Activated naive CD8-positive, alpha-beta T cell (primary cell): Measurements from ENCODE around the gene LAG3.

Experiments
- H3K27ac Mint-ChIP-seq: one replicate; pipeline ENCODE4 v1.8.0; 2021; ENCODE audit warnings: mixed read lengths
- H3K27me3 Mint-ChIP-seq: one replicate; pipeline ENCODE4 v1.8.0; 2021; ENCODE audit warnings: mixed read lengths
- H3K36me3 Mint-ChIP-seq: one replicate; pipeline ENCODE4 v1.8.0; 2021; ENCODE audit warnings: mixed read lengths
- H3K4me1 Mint-ChIP-seq: one replicate; pipeline ENCODE4 v1.8.0; 2021; ENCODE audit warnings: low read depth, mixed read lengths
- H3K4me3 Mint-ChIP-seq: one replicate; pipeline ENCODE4 v1.8.0; 2021; ENCODE audit warnings: mild to moderate bottlenecking, mixed read lengths
- H3K9me3 Mint-ChIP-seq: one replicate; pipeline ENCODE4 v1.8.0; 2021; ENCODE audit warnings: low read depth, mixed read lengths

LAG3 gene

DNA sequence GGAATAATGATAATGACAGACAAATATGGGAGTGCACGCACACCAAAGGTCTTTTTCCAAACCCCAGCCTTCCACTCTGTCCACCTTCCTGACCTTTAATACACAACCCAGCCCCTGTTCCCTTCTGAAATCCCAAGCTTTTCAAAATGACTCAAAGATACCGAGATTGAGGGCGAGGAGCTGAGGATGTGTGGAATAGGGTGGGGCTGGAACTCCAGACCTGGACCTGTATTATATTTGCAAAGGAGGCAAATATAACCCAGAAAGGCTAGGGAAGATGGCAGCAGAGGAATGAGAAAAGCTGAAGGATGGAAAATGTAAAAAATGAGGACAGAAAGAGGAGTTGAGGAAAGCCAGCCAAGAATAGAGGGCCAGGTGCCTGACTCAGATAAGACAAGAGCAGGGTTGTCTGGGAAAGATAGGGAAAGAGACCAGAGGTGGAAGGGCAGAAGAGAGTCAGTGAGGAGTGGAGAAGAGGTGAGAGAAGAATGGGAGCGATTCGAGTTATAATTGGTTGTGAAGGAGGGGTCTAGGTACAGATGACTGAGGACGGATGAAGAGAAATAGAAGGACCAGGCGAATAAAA is 7.2 kb upstream of the LAG3 start:
- H3K36me3 Mint-ChIP-seq, result peaks cover 3% of the 10 kb centered on the region
- H3K27me3 Mint-ChIP-seq, result peaks cover 16% of the 10 kb centered on the region
- no peak overlapping the region for H3K27ac Mint-ChIP-seq
- peaks cover 22% of the 10 kb centered on the region for H3K4me1 Mint-ChIP-seq
- H3K9me3 Mint-ChIP-seq, result no peaks in the 10 kb centered on the region
- peak overlapping the region; percentile 87 for H3K4me3 Mint-ChIP-seq

DNA sequence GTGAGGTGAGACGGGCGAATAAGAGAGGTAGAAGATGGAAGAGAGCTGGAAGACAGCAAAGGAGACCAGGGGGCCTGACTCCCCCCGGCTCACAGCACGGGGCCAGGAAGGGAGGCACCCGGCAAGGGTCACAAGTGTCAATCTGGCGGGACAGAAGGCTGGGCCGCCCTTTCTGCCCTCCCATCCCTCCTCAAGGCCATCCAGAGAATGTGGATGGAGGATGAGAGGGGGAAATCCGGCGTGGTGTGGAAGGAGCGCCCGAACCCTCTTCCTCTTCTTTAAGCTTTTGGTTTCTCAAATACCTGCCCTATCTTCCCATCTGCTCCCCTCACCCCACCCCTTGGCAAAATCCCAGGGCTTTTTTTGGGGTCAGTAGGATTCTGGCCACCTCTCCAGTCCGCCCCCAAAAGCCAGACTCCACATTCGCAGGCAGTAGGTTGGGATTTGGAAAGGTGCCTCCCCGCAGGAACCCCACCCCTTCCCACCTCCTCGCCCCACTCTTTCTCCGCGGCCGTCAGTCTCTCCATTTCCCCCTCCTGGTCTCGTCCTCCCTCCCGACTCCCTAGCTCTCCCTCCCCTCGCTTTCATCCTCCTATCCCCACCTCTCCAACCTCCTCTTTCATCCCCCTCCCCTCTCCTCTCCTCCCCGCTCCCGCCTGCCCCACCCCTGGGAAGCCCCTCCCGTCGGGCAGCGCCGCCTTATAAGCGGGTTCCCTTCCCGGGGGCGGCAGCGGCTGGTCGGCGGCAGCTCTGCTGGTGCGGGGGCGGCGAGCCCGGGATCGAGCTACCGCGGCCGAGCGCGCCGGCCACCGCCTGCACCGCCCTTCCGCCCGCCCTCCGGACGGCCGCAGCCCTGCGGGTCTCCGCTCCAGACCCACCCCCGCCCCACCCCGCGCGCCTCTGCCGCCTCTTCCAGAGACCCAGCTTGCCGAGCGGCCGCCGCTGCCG is 6.4 kb upstream of the LAG3 start, which contains the start of gene PTMS:
TSS of gene PTMS (plus strand) at position 730 of the 948 bp plus-strand sequence. CDS start 343 bp downstream, outside the sequence.
- Mint-ChIP-seq H3K27me3 (peaks cover 16% of the 10 kb centered on the region), H3K9me3 (no peaks in the 10 kb centered on the region), H3K4me1 (peaks cover 24% of the 10 kb centered on the region), H3K27ac (no peak within 1 kb of the TSS), H3K4me3 (peak within 1 kb of the TSS; percentile 87), H3K36me3 (peaks cover 3% of the 10 kb centered on the region)

DNA sequence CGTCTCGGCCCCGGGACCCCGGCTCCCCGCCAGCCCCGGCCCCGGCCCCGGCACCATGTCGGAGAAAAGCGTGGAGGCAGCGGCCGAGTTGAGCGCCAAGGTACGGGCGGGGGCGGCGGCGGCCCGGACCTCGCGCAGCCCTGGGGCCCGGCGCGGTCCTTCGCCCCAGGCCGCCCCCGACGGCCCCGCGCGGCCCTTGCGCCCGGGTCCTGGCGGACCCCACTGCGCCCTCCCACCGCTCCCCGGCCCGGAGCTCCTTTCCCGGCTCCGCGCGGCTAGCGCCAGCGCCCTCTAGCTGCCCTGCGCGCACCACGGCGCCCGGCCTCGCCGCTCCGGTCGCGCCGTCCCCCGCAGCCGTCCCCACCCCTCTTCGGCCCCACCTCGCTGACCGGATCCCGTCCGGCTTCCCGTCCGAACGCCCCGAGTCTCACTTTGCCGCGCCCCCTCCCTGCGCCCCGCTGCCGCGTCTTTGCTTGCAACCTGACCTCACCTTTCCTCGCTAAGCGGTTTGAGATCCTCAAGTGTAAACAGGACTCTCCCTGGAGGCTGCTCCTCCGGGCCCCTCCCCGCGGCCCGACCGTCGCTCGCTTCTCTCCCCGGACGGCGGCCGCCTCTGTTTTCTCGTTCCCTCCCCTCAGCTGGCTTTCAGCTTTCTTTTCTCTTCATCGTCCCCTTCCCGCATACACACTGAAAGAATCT is 5.5 kb upstream of the LAG3 start:
- Mint-ChIP-seq H3K9me3 (no peaks in the 10 kb centered on the region), H3K36me3 (peaks cover 3% of the 10 kb centered on the region), H3K4me1 (peaks cover 33% of the 10 kb centered on the region), H3K27me3 (peaks cover 14% of the 10 kb centered on the region), H3K4me3 (peak overlapping the region; percentile 85), H3K27ac (no peak overlapping the region)

DNA sequence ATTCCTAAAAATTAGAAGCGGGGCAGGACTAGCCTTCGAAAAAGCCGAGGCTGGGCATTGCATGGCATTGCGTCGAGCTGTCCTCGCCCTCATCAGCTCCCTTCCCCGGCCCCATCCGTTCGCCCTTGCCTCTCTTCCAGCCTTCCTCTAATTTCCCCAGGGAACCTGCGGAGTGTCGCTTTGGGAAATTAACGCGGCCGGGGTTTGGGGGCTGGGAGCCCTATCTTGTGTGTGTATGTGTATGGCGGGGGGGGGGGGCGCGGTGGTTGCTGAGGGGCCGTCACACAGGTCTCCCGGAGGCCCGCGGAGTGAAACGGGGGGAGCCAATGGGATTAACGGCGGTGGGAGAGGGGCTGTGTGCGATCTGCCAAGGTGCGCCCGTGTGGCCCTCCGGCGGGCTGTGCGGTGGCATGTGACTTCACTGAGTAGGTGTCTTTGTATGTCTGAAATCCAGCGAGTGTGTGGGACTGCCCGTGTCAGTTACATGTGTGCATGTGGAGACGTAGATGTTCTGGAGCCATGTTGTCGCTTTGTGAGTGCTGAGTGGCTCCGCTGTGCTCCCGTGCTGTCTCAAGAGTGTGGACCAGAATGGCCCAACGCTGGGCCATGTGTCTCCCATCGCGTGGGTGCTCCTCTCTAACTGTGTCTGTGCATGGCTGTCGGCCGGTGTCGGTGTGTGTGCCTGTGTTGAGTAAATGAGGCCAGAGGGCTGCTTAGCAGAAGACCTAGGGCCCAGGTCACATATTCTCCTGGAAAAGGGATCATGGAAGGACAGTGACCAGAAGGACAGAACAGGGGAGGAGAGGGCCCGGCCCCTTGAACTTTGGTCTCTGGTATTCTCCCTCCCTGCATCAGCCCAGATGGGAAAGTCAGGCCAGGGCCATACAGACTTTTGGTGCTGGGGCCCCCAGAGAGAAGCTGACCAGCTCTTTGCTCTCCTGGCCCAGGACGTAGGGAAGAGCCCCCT is 4.7 kb upstream of the LAG3 start:
- Mint-ChIP-seq H3K4me1 (peaks cover 37% of the 10 kb centered on the region), H3K27me3 (peaks cover 14% of the 10 kb centered on the region), H3K27ac (peak overlapping the region; percentile 5), H3K4me3 (peak overlapping the region; percentile 85), H3K36me3 (peaks cover 3% of the 10 kb centered on the region), H3K9me3 (no peaks in the 10 kb centered on the region)

DNA sequence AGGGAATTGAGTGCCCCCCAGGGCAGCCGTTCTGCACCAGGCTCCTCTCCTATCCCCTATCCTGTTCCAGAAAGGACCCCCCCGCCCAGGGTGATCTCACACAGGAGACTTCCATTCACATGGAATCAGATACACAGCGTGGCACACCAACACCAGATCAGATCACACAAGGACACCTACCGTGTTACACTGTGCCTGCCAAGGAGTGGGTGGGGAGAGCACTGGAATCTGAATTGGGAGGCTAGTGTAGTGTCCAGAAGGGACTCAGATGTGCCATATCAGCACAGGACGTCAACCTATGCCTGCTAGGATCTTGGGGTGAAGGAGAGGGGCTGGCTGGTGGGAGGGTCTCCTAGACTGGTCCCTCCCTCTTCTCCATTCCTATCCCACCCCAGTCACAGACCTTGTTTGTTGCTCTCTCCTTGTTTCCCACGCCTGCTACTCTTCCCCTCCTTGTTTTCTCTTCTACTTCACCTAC is 3.8 kb upstream of the LAG3 start:
- no peaks in the 10 kb centered on the region for H3K9me3 Mint-ChIP-seq
- no peak overlapping the region for H3K4me3 Mint-ChIP-seq
- peaks cover 43% of the 10 kb centered on the region for H3K4me1 Mint-ChIP-seq
- H3K27ac Mint-ChIP-seq, result peak overlapping the region; percentile 12
- H3K27me3 Mint-ChIP-seq, result peaks cover 14% of the 10 kb centered on the region
- H3K36me3 Mint-ChIP-seq, result peaks cover 3% of the 10 kb centered on the region

DNA sequence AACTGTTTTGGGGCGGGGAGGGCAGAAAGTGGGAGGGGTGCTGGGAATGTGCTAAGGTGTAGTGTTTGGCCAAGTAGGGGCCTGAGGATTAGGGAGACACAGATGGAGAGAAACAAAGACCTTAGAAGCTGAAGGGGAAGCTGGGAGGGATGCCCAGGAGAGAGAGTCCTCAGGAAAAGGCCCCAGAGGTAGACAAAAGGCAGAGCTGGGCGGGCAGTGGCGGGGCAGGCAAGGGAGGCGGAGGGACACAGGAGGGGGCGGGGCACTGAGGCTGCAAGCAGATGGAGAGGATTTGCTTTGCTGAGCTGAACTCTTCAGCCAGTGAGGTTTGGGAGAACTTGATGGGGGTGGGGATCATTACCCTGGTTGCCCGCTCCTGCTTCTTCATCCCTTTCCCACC is 3.3 kb upstream of the LAG3 start:
- H3K36me3 Mint-ChIP-seq, result peaks cover 3% of the 10 kb centered on the region
- peaks cover 43% of the 10 kb centered on the region for H3K4me1 Mint-ChIP-seq
- H3K27ac Mint-ChIP-seq, result peak overlapping the region; percentile 12

DNA sequence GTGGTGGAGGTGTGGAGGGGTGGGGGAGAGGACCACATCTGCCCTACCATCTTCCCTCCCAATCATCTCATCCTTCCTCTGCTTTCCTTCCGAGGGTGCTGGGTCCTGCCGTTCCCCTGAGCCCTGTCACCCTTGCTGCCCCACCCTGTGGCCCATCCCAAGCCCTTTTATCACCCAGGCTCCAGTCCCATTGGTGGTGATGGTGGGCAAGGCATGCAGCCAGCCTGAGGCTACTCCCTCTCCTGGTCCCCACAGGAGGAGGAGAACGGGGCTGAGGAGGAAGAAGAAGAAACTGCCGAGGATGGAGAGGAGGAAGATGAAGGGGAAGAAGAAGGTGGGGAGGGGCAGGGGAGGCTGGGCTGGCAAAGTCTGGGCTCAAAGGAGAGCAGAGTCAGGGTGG is 2.7 kb upstream of the LAG3 start:
- peaks cover 44% of the 10 kb centered on the region for H3K4me1 Mint-ChIP-seq
- H3K27ac Mint-ChIP-seq, result no peak overlapping the region
- H3K9me3 Mint-ChIP-seq, result no peaks in the 10 kb centered on the region
- H3K36me3 Mint-ChIP-seq, result peaks cover 4% of the 10 kb centered on the region
- H3K27me3 Mint-ChIP-seq, result peaks cover 13% of the 10 kb centered on the region
- no peak overlapping the region for H3K4me3 Mint-ChIP-seq

More for the DNA sequence above, 3.3 kb upstream of the LAG3 start:
- Mint-ChIP-seq H3K9me3 (no peaks in the 10 kb centered on the region), H3K27me3 (peaks cover 14% of the 10 kb centered on the region), H3K4me3 (no peak overlapping the region)

DNA sequence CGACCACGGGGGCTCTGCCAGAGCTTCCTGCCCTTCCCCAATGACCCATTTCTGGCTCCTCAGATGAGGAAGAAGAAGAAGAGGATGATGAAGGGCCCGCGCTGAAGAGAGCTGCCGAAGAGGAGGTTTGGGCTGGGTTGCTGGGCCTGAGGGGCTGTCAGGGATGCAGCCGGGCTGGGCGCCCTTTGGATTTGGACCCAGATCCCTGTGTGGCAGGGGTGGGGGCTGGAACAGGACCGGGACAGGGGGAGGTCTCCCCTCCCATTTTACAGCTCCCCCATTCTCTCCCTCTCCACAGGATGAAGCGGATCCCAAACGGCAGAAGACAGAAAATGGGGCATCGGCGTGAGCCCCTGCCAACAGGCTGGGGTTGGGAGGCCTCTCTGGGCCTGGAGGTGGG is 2.2 kb upstream of the LAG3 start:
- H3K27me3 Mint-ChIP-seq, result peaks cover 10% of the 10 kb centered on the region
- peaks cover 47% of the 10 kb centered on the region for H3K4me1 Mint-ChIP-seq
- H3K27ac Mint-ChIP-seq, result no peak overlapping the region
- H3K36me3 Mint-ChIP-seq, result peaks cover 6% of the 10 kb centered on the region
- no peaks in the 10 kb centered on the region for H3K9me3 Mint-ChIP-seq
- no peak overlapping the region for H3K4me3 Mint-ChIP-seq

DNA sequence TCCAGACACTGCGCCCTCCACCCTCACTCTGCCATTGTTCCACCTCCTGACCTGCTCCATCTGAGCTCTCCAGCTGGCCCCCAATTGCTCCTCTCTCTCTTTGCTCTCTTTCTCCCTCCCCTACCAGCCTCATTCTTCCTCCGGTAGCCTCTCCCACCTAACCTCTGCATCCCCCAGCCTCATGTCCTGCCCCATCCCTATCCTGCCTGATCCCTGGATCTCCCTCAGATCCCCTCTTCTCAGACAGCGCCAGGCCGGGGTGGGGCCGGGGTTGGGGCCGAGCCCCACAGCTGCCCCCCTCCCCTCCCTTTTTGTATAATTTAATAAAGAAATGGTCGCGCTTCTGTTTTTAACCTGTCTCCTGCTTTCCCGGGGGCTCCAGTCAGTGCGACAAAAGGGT is 1.7 kb upstream of the LAG3 start:
- Mint-ChIP-seq H3K9me3 (no peaks in the 10 kb centered on the region), H3K27ac (no peak overlapping the region), H3K4me3 (no peak overlapping the region), H3K27me3 (peaks cover 6% of the 10 kb centered on the region), H3K36me3 (peaks cover 3% of the 10 kb centered on the region), H3K4me1 (peaks cover 48% of the 10 kb centered on the region)

DNA sequence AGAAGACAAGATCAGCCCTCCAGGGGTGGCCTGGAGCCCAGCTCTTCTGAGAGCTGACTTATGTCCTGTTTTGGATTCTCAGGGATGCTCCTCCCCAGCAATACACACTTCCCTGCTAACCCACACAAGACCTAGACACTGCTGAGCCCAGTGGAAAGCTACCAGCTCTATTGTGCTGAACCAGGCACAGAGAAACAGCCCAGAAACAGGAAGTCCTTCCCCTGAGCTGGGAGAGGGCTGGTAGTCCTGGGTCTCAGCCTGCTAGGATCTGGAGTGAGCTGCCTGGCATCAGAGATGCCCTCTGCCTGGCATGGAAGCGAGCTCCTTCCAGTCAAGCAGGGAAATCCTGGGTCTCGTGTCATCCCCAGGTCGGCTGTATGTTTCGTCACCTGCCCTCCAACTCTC is 1.2 kb upstream of the LAG3 start:
- Mint-ChIP-seq H3K4me1 (peaks cover 50% of the 10 kb centered on the region), H3K9me3 (no peaks in the 10 kb centered on the region), H3K27me3 (peaks cover 6% of the 10 kb centered on the region), H3K36me3 (peaks cover 3% of the 10 kb centered on the region), H3K4me3 (peak overlapping the region; percentile 85), H3K27ac (no peak overlapping the region)

DNA sequence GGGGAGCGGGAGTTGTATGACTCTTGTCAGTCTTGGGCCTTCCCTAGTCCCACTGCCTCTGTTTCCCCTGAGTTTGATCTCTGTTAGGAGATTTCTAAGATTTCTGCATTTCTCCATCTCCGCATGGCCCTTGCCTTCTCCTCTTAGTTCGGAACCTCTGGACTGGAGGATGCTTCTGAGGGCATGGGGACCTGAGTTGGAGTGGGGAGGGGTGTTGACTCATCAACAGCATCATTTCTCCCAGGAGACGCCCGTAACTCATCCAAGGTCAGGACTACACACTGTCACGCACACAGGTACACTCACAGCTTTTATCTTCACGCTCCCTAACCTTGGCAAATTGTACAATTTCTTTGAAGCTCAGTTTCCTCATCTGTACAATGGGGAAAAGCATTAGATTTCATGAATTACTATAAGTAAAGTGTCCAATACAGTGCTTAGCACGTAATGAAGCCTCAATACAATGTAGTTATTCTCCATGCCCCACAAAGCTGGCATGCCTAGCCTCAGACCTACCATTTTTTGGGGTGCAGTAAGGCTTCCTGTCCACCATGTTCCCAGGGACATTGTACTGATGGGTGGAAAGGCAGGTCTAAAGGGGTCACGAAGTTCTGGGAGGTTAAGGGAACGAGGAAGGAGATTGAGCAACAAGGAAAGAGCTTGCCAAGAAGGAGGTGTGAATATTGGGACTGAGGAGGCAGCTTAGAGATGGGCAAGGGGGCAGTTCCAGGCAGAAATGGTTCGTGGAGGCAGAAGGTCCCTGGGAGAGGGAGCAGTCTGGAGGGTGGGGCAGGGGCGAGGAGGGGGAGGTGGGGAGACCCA is 600 bp upstream of the LAG3 start:
- peak overlapping the region; percentile 86 for H3K27ac Mint-ChIP-seq

DNA sequence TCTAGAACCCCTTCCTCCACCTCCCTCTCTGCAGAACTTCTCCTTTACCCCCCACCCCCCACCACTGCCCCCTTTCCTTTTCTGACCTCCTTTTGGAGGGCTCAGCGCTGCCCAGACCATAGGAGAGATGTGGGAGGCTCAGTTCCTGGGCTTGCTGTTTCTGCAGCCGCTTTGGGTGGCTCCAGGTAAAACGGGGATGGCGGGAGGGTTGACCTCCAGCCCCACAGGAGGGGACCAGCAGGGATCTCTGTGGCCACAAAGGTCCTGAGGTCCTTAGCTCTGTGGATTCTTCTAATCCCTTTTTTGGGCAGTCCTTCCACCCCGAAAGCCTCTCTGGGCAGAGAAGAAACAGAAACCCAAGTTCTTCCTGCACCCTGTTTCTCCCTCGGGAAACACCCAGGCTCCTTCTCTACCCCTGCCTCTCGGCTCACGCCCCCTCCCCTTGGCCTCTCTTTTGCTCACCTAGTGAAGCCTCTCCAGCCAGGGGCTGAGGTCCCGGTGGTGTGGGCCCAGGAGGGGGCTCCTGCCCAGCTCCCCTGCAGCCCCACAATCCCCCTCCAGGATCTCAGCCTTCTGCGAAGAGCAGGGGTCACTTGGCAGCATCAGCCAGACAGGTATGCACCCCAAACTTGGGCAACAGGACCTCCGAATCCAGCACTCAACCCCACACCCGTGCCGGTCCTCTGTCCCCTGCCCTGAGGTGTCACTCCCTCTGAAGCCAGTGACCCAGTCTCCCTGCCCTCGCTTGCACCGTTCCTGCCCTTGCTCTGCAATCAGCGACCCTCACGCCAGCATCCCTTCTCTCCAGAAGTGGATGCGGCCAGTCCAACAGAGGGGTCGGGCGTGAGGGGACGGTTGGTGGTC is 638 bp downstream of the LAG3 start:
- H3K36me3 Mint-ChIP-seq, result peaks cover 3% of the 10 kb centered on the region
- H3K4me1 Mint-ChIP-seq, result peaks cover 46% of the 10 kb centered on the region
- peak overlapping the region; percentile 76 for H3K27ac Mint-ChIP-seq
- peak overlapping the region; percentile 85 for H3K4me3 Mint-ChIP-seq
- peaks cover 2% of the 10 kb centered on the region for H3K27me3 Mint-ChIP-seq
- no peaks in the 10 kb centered on the region for H3K9me3 Mint-ChIP-seq

More for the DNA sequence above, 600 bp upstream of the LAG3 start:
- H3K9me3 Mint-ChIP-seq, result no peaks in the 10 kb centered on the region
- H3K27me3 Mint-ChIP-seq, result peaks cover 6% of the 10 kb centered on the region
- peaks cover 54% of the 10 kb centered on the region for H3K4me1 Mint-ChIP-seq
- H3K36me3 Mint-ChIP-seq, result peaks cover 3% of the 10 kb centered on the region
- peak overlapping the region; percentile 85 for H3K4me3 Mint-ChIP-seq
